HG03575 (cell line): ENCODE results near the gene PKD2L1.
"Not testable (repeated sequence)": the region's sequence is repeated elsewhere in the genome, so short reads cannot be mapped to it uniquely, and the experiment has no call there.

Experiments
- ATAC-seq: cut with Tn5 transposase; IDR thresholded peaks from one replicate; pipeline ENCODE4 v1.9.1; 2021; ENCODE audit not compliant: unreplicated experiment, insufficient number of reproducible peaks, low FRiP score; ENCODE audit errors: extremely low read depth

PKD2L1 gene

DNA sequence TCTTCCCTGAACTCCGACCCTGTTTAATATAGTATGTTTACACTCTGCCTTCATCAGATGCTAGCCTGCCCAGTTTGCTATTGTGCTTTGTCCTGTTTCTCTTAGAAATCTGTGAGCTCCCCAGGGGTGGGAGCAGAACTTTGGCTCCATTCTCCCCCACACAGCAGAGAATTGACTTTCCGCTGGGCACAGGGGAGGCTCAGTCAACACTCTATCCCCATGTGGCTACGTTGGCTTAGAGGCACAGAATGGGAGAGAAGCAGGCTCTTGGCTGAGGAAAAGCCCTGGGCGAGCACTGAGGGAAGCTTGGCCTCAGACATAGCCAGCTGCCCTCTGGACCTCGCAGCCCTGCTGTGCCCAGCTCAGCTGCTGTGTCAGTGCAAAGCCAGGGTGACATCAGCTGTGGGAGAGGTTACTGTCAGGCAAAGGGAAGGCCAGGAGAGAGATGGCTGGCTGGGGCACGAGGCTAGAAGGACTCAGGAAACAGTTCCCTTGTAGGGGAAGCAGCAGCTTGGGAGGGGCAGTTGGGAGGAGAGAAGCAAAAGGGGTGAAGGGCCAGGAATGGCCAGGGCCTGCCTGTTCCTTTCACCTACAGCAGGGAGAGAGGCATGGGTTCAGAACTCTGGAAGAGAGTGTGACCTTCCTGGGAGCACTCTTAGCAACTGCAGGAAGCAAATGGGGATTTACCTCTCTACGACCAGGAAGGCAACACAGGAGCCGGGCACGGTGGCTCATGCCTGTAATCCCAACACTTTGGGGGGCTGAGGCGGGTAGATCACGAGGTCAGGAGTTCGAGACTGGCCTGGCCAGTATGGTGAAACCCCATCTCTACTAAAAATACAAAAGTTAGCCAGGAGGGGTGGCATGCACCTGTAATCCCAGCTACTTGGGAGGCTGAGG is 11.2 kb upstream of the PKD2L1 start:
- ATAC-seq, result no peak

DNA sequence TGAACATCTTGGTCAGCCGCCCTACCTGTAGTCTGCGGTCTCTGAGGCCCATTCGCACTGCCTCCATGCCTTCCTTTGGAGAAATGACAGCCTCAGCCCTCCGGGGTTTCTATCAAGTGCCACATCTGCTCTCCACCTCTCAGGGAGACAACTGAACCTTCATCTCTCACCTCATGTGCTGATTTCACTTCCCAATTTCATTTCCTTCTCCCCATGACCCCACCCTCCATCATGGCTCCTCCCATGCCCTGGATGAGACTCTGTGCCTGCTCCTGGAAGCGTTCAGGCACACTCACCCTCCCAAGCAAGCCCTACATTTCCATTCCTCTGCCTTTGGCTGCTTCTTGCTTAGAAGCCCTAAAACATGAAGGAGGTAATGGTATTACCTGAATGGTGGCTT is 9.2 kb upstream of the PKD2L1 start:
- ATAC-seq, result no peak

DNA sequence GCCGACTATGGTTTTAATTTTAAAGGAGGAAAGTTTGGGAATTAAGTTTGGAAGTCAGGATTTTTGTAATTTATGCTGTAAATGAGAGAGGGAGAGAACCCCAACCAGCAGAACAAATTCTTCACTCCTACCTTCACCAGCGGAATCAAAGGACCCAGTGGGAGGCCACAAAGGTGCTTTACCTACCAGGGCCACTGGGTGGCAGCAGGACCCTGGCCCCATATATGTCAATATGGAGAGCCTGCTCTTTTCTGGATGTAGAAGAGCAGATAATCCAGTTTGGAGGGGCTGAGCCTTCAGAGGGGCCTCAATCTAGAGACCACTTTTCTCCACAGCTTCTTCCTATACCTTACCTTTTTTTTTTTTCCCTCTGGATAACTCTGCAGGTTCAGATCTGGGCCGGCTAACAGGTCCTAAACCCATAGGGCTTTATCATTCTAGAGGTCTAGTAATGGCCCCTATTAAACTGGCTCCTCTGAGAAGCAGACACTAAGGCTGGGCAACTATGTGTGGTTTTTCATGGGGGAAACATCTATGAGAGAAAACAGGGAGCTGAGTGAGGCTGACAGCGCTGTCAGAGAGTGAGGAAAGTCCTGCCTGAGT is 8.5 kb upstream of the PKD2L1 start:
- no peak for ATAC-seq

- ATAC-seq, result no peak
Measured at GRCh38 chr10:100334762-100335161, 4.7 kb upstream of the PKD2L1 start.

- ATAC-seq, result no peak
Measured at GRCh38 chr10:100333661-100334440, 3.8 kb upstream of the PKD2L1 start.

DNA sequence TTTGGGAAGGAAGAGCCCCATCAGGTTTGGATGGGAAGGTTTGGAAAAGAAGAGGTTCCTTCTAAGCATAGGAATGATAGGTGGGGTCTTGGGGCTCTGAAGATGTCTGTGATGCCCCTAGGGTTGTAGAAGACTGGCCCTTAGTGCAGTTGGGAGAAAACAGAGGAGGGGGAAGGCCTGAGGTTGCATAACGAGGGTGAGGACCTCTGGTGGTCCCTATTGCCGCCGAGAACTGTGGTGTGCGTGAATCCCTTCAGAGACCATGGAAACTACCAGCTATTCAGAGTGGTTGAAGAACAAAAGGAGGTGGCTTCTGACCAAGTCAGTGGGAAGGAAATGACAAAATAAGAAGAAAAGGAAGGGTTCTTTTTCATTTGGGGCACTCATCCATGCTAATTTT is 3.1 kb upstream of the PKD2L1 start:
- ATAC-seq, result no peak

DNA sequence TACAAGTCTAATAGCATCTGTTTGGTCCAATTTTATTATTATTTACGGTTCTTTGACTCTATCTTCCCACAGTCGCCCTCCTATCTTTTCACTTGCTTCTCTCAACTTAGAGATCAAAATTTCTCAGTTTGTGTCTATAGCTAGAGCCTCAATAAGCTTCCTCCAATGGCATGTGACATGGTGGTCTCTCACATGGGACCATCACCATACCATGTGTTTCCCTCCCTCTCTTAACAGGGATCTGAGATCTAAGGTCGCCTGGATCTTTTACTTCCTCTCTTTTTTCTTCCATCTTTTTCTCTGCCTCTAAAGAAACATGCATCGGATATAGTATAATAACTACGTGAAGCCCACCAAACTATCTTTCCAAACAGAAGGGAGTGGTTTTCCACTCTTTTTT is 1.8 kb downstream of the PKD2L1 start:
- ATAC-seq, result no peak

DNA sequence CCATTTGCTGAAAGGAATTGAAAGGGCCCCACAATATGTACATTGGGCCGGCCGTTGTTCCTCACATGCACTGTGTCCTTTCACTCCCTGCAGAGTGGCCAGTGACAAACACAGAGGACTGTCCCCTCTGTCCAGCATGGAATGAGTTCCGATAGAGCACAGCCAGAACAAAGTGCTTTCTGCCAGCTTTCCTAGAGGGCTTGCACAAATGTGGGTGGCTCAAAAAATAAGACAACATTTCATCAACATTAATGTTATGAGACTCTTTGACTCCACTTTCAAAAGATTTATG is 2.4 kb downstream of the PKD2L1 start:
- ATAC-seq, result no peak

DNA sequence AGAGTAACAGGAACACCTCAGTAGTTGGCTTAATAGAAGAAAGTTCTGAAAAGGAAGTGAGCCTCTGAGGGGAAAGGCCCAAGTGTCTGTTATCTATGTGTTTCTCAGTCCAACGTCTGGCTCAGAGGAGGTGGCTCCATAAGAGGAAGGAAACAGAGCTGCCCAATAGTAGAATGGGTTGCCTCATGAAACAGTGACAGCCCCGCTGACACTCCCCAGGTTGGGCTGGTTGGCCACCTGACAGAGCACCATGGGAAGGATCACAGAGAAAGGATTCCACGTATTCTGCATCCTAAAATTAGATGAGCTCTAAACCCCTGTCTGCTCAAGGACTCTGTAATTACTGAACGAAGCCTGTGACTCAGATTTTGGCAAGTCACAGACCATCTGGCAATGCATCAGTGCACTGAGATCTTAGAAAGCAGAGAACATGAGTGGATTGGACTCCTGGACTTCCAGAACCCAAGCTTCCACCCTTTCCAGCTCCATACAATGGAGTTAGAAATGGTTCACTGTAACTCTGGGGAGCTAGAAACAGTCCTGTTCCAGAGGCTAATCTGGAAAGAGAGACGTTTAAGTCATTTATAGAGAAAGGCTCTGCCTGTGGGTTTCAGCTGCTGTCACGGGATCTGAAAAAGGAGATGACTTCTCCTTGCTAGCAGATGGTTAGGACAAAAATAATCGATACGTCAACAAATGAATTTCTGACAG is 2.9 kb downstream of the PKD2L1 start:
- peak; percentile 82 for ATAC-seq

- no peak for ATAC-seq
Measured at GRCh38 chr10:100325158-100325557, 4.9 kb downstream of the PKD2L1 start.

DNA sequence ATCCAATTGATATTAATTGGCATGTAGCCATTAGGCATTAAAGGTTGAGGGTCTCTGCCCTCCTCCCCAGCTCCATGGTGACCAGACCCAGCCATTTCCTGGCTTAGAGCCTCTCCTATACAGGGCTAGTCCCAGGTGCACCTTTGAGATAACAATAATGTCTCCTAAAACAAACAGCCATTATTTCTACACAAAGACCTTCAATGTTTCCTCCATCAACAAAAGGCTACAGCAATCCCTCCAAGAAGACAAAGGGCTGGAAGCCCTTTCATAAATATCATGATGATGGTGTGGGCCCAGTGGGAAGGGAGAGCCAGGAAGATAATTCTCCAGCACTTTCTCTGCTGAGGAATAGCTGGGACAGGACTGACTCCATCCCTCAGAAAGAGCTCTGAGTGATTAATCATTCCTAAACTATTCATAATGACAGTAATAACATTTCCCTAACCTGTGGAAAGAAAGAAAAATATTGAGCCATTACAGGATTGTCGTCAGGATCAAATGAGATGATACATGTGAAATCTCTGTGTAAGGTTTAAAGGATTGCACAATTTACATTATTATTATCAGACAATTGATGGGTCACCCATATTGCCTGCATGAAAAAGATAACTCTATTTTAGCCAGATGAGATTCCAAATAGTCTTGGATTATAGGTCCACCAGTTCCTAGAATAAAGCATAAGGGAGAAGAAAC is 10.2 kb downstream of the PKD2L1 start:
- no peak for ATAC-seq

DNA sequence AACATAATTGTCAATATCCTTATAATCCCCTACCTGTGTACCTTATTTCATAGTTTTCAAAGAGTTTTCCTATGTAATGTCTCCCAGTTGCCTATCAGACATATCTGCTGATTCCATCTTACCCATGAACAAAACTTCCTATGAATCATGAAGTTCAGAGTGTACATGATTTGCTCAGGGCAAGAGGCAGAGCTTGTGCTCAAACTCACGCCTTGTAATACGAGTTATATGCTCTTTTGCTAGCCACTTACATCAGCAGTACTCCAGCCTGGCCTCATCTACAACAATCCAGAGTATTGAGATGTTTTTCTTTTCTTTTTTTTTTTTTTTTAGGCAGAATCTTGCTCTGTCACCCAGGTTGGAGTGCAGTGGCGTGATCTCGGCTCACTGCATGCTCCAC is 11.8 kb downstream of the PKD2L1 start:
- ATAC-seq, result no peak

- ATAC-seq, result no peak
Measured at GRCh38 chr10:100315615-100316014, 14.4 kb downstream of the PKD2L1 start.

- ATAC-seq, result no peak
Measured at GRCh38 chr10:100311298-100311697, 18.7 kb downstream of the PKD2L1 start.

- no peak for ATAC-seq
Measured at GRCh38 chr10:100307684-100308083, 22.3 kb downstream of the PKD2L1 start.

- ATAC-seq, result no peak
Measured at GRCh38 chr10:100306861-100307260, 23.2 kb downstream of the PKD2L1 start.

- ATAC-seq, result no peak
Measured at GRCh38 chr10:100304414-100304813, 25.6 kb downstream of the PKD2L1 start.

- ATAC-seq, result no peak
Measured at GRCh38 chr10:100303724-100304319, 26.2 kb downstream of the PKD2L1 start.

- not testable (repeated sequence) for ATAC-seq
Measured at GRCh38 chr10:100301123-100301522, 28.9 kb downstream of the PKD2L1 start.
